CD14-positive monocyte (primary cell): ENCODE measurements around the gene SHQ1. TPM values are rescaled to one million over a fixed set of nuclear protein-coding genes. Genes with fewer than 3 reads are reported as not detected.

ENCODE experiments used
- DNase-seq, 3 donors: peaks; one replicate each; pipeline ENCODE4 v3.0.0-alpha.2; 2011 to 2022
- H2AFZ ChIP-seq: 2 replicates; pipeline ENCODE4 v1.6.0; 2012; ENCODE audit warnings: mild to moderate bottlenecking, low read depth, low read length, inconsistent platforms; ENCODE audit not compliant: insufficient read depth, poor library complexity, severe bottlenecking
- H3K27ac ChIP-seq, 2 donors: 1 replicate in 1 of 2; 2 replicates in 1 of 2; pipeline ENCODE4 v1.5.1; 2012 to 2013; ENCODE audit warnings: low read length in 2 of 2, control low read depth in 1 of 2, inconsistent platforms in 1 of 2, low read depth in 1 of 2, mild to moderate bottlenecking in 1 of 2
- H3K27me3 ChIP-seq, 2 donors: one replicate each; pipeline versions ENCODE4 v1.6.0 to v1.6.1; 2011 to 2013; ENCODE audit warnings: low read length in 2 of 2; ENCODE audit not compliant: control insufficient read depth in 2 of 2, insufficient read depth in 2 of 2
- H3K36me3 ChIP-seq, 2 donors: replicated peaks in 1 of 2; 1 replicate in 1 of 2; 2 replicates in 1 of 2; pipeline versions ENCODE4 v1.5.1 to v1.6.1; 2012 to 2013; ENCODE audit warnings: low read length in 2 of 2, control low read depth in 1 of 2, inconsistent platforms in 1 of 2, mild to moderate bottlenecking in 1 of 2; ENCODE audit not compliant: insufficient read depth in 2 of 2, control insufficient read depth in 1 of 2
- H3K4me1 ChIP-seq, 2 donors: 1 replicate in 1 of 2; 2 replicates in 1 of 2; pipeline versions ENCODE4 v1.5.1 to v1.6.1; 2012 to 2013; ENCODE audit warnings: low read length in 2 of 2, control low read depth in 1 of 2, inconsistent platforms in 1 of 2, mild to moderate bottlenecking in 1 of 2, moderate library complexity in 1 of 2; ENCODE audit not compliant: insufficient read depth in 2 of 2, control insufficient read depth in 1 of 2
- H3K4me2 ChIP-seq: replicated peaks from 2 replicates; pipeline ENCODE3; 2012; ENCODE audit warnings: low read length, moderate library complexity, mild to moderate bottlenecking; ENCODE audit not compliant: poor library complexity, severe bottlenecking; ENCODE audit errors: extremely low read depth
- H3K4me3 ChIP-seq, 3 experiments: fragments of 200-600 bp in 1 of 3; sonication (generic) in 1 of 3; replicated peaks in 1 of 3; 1 replicate in 2 of 3; 2 replicates in 1 of 3; pipeline ENCODE4 v1.5.1; 2011 to 2013; ENCODE audit warnings: low read length in 3 of 3, mild to moderate bottlenecking in 3 of 3, control low read depth in 2 of 3, low read depth in 2 of 3, inconsistent platforms in 1 of 3, moderate library complexity in 1 of 3
- H3K79me2 ChIP-seq: 2 replicates; pipeline ENCODE4 v1.6.0; 2012; ENCODE audit warnings: mild to moderate bottlenecking, control low read depth, inconsistent platforms, low read length, moderate library complexity; ENCODE audit not compliant: insufficient read depth
- H3K9ac ChIP-seq: 2 replicates; pipeline ENCODE4 v1.6.0; 2017; ENCODE audit warnings: low read length, mild to moderate bottlenecking; ENCODE audit not compliant: insufficient read depth, poor library complexity, severe bottlenecking
- H3K9me3 ChIP-seq, 2 donors: replicated peaks in 1 of 2; 1 replicate in 1 of 2; 2 replicates in 1 of 2; pipeline versions ENCODE4 v1.5.1 to v1.6.1; 2012 to 2013; ENCODE audit warnings: low read length in 2 of 2, control low read depth in 1 of 2; ENCODE audit not compliant: control insufficient read depth in 1 of 2, insufficient read depth in 1 of 2
- H4K20me1 ChIP-seq: 2 replicates; pipeline ENCODE4 v1.6.0; 2012; ENCODE audit warnings: mild to moderate bottlenecking, low read length, control low read depth, moderate library complexity; ENCODE audit not compliant: insufficient read depth
- H3K27ac Mint-ChIP-seq, 7 donors: one replicate each; pipeline ENCODE4 v1.8.0; 2020; ENCODE audit warnings: mild to moderate bottlenecking in 7 of 7, mixed read lengths in 7 of 7, moderate library complexity in 6 of 7, inconsistent platforms in 2 of 7
- H3K27me3 Mint-ChIP-seq, 3 donors: one replicate each; pipeline ENCODE4 v1.8.0; 2021 to 2022; ENCODE audit warnings: low read depth in 3 of 3, mild to moderate bottlenecking in 3 of 3, mixed read lengths in 3 of 3, moderate library complexity in 3 of 3, inconsistent platforms in 1 of 3
- H3K36me3 Mint-ChIP-seq, 2 donors: one replicate each; pipeline ENCODE4 v1.8.0; 2020; ENCODE audit warnings: mixed read lengths in 2 of 2, inconsistent platforms in 1 of 2, mild to moderate bottlenecking in 1 of 2
- H3K4me1 Mint-ChIP-seq: one replicate; pipeline ENCODE4 v1.8.0; 2020; ENCODE audit warnings: mild to moderate bottlenecking, mixed read lengths
- H3K4me3 Mint-ChIP-seq, 2 donors: one replicate each; pipeline ENCODE4 v1.8.0; 2020; ENCODE audit warnings: mild to moderate bottlenecking in 2 of 2, mixed read lengths in 2 of 2, moderate library complexity in 1 of 2
- H3K9me3 Mint-ChIP-seq, 7 donors: one replicate each; pipeline ENCODE4 v1.8.0; 2020 to 2022; ENCODE audit warnings: mixed read lengths in 7 of 7, mild to moderate bottlenecking in 6 of 7, moderate library complexity in 6 of 7, inconsistent platforms in 2 of 7
- CTCF ChIP-seq: fragments of 200-600 bp; IDR thresholded peaks from one replicate; pipeline ENCODE4 v1.8.0; 2022; ENCODE audit warnings: antibody characterized with exemption, mild to moderate bottlenecking
- WGBS: methylation state at CpG from one replicate; pipeline ENCODE4 v1.1.5; 2013; ENCODE audit warnings: missing lambda C conversion rate; ENCODE audit not compliant: insufficient coverage; 5-methylcytosine and 5-hydroxymethylcytosine counted together
- intact Hi-C, 2 donors: fragments of 100-400 bp; cut with micrococcal nuclease; formaldehyde crosslinking; loops; one replicate each; pipeline versions ENCODE4 v1.15.0 to v1.15.1; 2023
- polyA plus RNA-seq, 3 donors: library from polyadenylated mRNA; depleted of rRNA in 1 of 3; unstranded in 2 of 3; stranded (reverse) in 1 of 3; fragments of 300-500 nt in 2 of 3; fragments of >200 nt in 1 of 3; fragmentation: Illumina TruSeq in 2 of 3; gene quantifications; 1 replicate in 2 of 3; 2 replicates in 1 of 3; pipeline ENCODE4 v1.2.3, GENCODE V29; 2012 to 2021

SHQ1 gene
- polyA plus RNA-seq, 3 donors, result 3.5 to 31.6 (median 8.2) TPM

GRCh38 chr3:72722930-72723726, 125.1 kb downstream of the SHQ1 start:
- Histone ChIP-seq H3K79me2 (no peaks in the 10 kb centered on the region), H3K27me3 (no peaks in the 10 kb centered on the region), H3K9ac (no peak overlapping the region), H3K4me1 (no peaks in the 10 kb centered on the region), H3K4me2 (no peak overlapping the region), H3K9me3 (no peaks in the 10 kb centered on the region), H3K27ac (no peak overlapping the region), H3K36me3 (no peaks in the 10 kb centered on the region), H3K4me3 (no peak overlapping the region), H2AFZ (no peak overlapping the region), H4K20me1 (no peaks in the 10 kb centered on the region)
- no peak for DNase-seq
- intact Hi-C loops, result no loop called here
- no peak overlapping the region for H3K4me3 Mint-ChIP-seq
- TF ChIP-seq CTCF, result no peak
- peaks cover 4% of the 10 kb centered on the region for H3K4me1 Mint-ChIP-seq
- peaks cover 4 to 12% (median 5%) of the 10 kb centered on the region in 3 donors for H3K27me3 Mint-ChIP-seq
- 84% methylated on average over 7 of the region's 8 CpGs for WGBS
- H3K9me3 Mint-ChIP-seq, result peaks cover 0 to 9% (median 2%) of the 10 kb centered on the region in 7 donors
- H3K27ac Mint-ChIP-seq, result no peak overlapping the region
- H3K36me3 Mint-ChIP-seq, result no peaks in the 10 kb centered on the region

DNA sequence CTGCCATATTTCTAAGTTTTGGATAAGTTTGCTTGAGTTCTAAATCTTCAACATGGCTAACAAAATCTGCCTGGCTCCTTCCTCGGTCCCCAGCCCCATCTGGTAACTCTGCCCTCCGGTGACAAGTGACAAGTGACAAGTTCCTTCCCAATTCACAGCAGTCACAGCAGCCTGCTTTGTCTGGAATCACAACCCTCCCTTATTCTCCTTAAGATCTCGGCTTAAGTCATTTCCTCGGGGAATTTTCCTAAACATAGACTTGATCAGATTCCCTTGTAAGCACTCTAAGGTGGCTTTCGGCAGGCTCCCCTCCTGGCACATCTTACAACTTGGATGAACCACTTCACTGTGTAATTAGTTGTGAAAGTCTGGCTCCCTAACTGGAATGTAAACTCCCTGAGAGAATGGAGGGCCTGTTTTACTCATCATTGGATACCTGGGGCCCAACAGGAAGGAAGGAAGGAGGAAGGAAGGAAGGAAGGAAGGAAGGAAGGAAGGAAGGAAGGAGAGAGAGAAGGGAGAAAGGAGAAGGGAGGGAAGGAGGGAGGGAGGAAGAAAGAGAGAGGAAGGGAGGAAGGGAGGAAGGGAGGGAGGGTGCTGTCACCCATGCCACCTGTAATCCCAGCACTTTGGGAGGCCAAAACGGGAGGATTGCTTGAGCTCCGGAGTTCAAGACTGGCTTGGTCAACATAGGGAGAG, 126.4 kb downstream of the SHQ1 start:
- no peaks in the 10 kb centered on the region for H3K4me1 ChIP-seq
- H3K4me3 ChIP-seq, result no peak overlapping the region
- no peak for TF ChIP-seq CTCF
- no peaks in the 10 kb centered on the region for H3K27me3 ChIP-seq
- H3K36me3 Mint-ChIP-seq, result no peaks in the 10 kb centered on the region
- H3K4me2 ChIP-seq, result no peak overlapping the region
- no peak overlapping the region for H3K27ac ChIP-seq
- H4K20me1 ChIP-seq, result no peaks in the 10 kb centered on the region
- DNase-seq, result no peak
- H3K36me3 ChIP-seq, result no peaks in the 10 kb centered on the region
- intact Hi-C loops, result no loop called here
- H3K9me3 ChIP-seq, result no peaks in the 10 kb centered on the region
- H3K9me3 Mint-ChIP-seq, result peaks cover 2 to 6% (median 3%) of the 10 kb centered on the region in 7 donors
- no peak overlapping the region for H3K4me3 Mint-ChIP-seq
- H3K9ac ChIP-seq, result no peak overlapping the region
- 53% methylated on average over 5 of the region's 7 CpGs for WGBS
- H2AFZ ChIP-seq, result no peak overlapping the region
- no peak overlapping the region for H3K27ac Mint-ChIP-seq
- H3K27me3 Mint-ChIP-seq, result peaks cover 3 to 7% (median 4%) of the 10 kb centered on the region in 3 donors
- H3K79me2 ChIP-seq, result no peaks in the 10 kb centered on the region
- H3K4me1 Mint-ChIP-seq, result no peaks in the 10 kb centered on the region
